AG10803 (cell line): ENCODE data around the gene PCP4.

ENCODE experiments used
- DNase-seq: peaks from one replicate; pipeline ENCODE4 v3.0.0; 2010; ENCODE audit warnings: low read depth
- H3K4me3 ChIP-seq: 2 replicates; pipeline ENCODE4 v1.5.1; 2011; ENCODE audit warnings: mild to moderate bottlenecking, low read length, control low read depth
- CTCF ChIP-seq: conservative IDR thresholded peaks from 2 replicates; pipeline ENCODE4 v1.5.1; 2011; ENCODE audit warnings: mild to moderate bottlenecking, low read length, control low read depth, inconsistent platforms

PCP4 gene

GRCh38 chr21:39971956-39972355 is 104.7 kb downstream of the PCP4 start:
- no peak for DNase-seq
- H3K4me3 ChIP-seq: no peak overlapping the region
- TF ChIP-seq CTCF: no peak

GRCh38 chr21:39972471-39972870 is 105.2 kb downstream of the PCP4 start:
- DNase-seq: no peak
- TF ChIP-seq CTCF: no peak
- H3K4me3 ChIP-seq: no peak overlapping the region

- no peak for DNase-seq
- H3K4me3 ChIP-seq: no peak overlapping the region
- no peak for TF ChIP-seq CTCF
Measured at GRCh38 chr21:39972976-39973770, 105.9 kb downstream of the PCP4 start.

- no peak for DNase-seq
- no peak overlapping the region for H3K4me3 ChIP-seq
- TF ChIP-seq CTCF: no peak
Measured at GRCh38 chr21:39976800-39977199, 109.6 kb downstream of the PCP4 start.
